B cell (primary cell): ENCODE results near the gene UBE2F.

Experiments used
- CTCF ChIP-seq: fragments of 200-600 bp; IDR thresholded peaks from one replicate; pipeline ENCODE4 v1.8.0; 2022; ENCODE audit warnings: antibody characterized with exemption, mild to moderate bottlenecking
- EZH2 ChIP-seq: IDR thresholded peaks from 2 replicates; pipeline ENCODE4 v1.6.1; 2012; ENCODE audit warnings: borderline replicate concordance, low read depth, mild to moderate bottlenecking, moderate library complexity, low read length; ENCODE audit not compliant: insufficient read depth, poor library complexity, severe bottlenecking

- TF ChIP-seq CTCF (no peak), EZH2 (no peak)
These were observed 5.2 kb upstream of the UBE2F start for GRCh38 chr2:237961637-237962036.
